Right lobe of liver (tissue), 4 donors: ENCODE results near the gene CLK2.

ENCODE experiments used
- POLR2A ChIP-seq: fragments of 450-650 bp; IDR thresholded peaks from one replicate; pipeline ENCODE4 v1.6.1; 2017; ENCODE audit warnings: antibody characterized with exemption, mild to moderate bottlenecking
- TF ChIP-seq, protein P1 (sequence below), 4 donors: fragments of 200-600 bp in 3 of 4; fragments of 450-650 bp in 1 of 4; IDR thresholded peaks; one replicate each; pipeline versions ENCODE4 v1.5.1 to v1.8.0; 2016 to 2022; ENCODE audit warnings: antibody characterized with exemption in 4 of 4, mild to moderate bottlenecking in 2 of 4
- donor health status: DM: no; HTN: no; CAD: no.
- donor health status: DM: no; HTN: no; CAD: no.
- donor health status: DM: no; HTN: yes; CAD: no.

DNA sequence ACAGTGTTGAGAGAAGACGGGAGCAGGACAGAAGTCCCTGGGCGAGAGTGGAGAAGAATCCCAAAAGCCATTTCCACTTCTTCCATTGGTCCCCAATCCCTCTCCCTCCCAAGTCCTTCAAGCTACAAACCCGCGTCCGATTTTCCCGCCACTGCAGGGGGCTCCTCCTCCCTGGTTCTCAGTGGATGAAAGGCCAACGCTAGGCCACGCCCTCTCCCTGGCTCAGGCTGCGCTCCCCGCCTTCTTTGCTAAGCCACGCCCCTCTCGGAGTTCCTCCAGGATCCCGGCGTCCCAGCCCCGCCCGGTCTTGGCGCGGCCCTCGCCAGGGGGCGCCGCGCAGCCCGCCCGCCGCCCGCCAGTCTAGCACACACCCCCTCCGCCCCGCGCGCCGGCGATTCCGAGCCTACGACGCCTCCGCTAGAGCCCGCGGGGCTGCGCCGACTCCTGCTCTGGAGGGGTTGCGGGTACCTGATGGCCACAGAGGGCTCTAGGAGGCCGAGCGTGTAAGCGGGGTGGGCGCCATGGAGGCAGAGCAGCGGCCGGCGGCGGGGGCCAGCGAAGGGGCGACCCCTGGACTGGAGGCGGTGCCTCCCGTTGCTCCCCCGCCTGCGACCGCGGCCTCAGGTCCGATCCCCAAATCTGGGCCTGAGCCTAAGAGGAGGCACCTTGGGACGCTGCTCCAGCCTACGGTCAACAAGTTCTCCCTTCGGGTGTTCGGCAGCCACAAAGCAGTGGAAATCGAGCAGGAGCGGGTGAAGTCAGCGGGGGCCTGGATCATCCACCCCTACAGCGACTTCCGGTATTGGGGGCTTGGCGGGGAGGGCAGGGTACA is 4.0 kb upstream of the CLK2 start, which contains the start of gene HCN3:
- TF ChIP-seq, protein P1, sequence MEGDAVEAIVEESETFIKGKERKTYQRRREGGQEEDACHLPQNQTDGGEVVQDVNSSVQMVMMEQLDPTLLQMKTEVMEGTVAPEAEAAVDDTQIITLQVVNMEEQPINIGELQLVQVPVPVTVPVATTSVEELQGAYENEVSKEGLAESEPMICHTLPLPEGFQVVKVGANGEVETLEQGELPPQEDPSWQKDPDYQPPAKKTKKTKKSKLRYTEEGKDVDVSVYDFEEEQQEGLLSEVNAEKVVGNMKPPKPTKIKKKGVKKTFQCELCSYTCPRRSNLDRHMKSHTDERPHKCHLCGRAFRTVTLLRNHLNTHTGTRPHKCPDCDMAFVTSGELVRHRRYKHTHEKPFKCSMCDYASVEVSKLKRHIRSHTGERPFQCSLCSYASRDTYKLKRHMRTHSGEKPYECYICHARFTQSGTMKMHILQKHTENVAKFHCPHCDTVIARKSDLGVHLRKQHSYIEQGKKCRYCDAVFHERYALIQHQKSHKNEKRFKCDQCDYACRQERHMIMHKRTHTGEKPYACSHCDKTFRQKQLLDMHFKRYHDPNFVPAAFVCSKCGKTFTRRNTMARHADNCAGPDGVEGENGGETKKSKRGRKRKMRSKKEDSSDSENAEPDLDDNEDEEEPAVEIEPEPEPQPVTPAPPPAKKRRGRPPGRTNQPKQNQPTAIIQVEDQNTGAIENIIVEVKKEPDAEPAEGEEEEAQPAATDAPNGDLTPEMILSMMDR (IDR thresholded peaks at IDR 0.05) = peak; percentile 67 to 90 (median 87)
- TF ChIP-seq POLR2A = no peak
